ENCODE results near the gene PLAGL2. TPM values are rescaled to one million over a fixed set of nuclear protein-coding genes. Genes with fewer than 3 reads are reported as not detected.

PLAGL2 gene
- total and polyA plus RNA-seq, 2 experiments from 2014 or later: 13.2 to 28.2 TPM

- Histone ChIP-seq H3K4me2 (no peak overlapping the region), H3K36me3 (ENCODE audit: insufficient read depth) (peaks cover 57% of the 10 kb centered on the region), H3K27ac (ENCODE audit: low read depth) (no peak overlapping the region), H3K4me3 (no peak overlapping the region), H3K4me1 (ENCODE audit: insufficient read depth) (peaks cover 7% of the 10 kb centered on the region; the same call in 1 of the 2 replicates), H3K27me3 (ENCODE audit: insufficient read depth) (no peaks in the 10 kb centered on the region), H3F3A (replicated peaks; ENCODE audit: low read depth) (peaks cover 19% of the 10 kb centered on the region; the same call in 1 of the 2 replicates), H2AFZ (no peak overlapping the region), H3K9me2 (ENCODE audit: insufficient read depth) (no peaks in the 10 kb centered on the region), H3K79me2 (replicated peaks; ENCODE audit: insufficient read depth) (no peaks in the 10 kb centered on the region), H4K20me1 (replicated peaks; ENCODE audit: insufficient read depth) (peaks cover 8% of the 10 kb centered on the region)
- Mint-ChIP-seq H3K4me3 (no peak overlapping the region), H3K36me3 (ENCODE audit: low read depth) (peaks cover 66% of the 10 kb centered on the region), H3K4me1 (peaks cover 7% of the 10 kb centered on the region; the same call in 2 of the 3 replicates), H3K27ac (no peak overlapping the region), H3K27me3 (ENCODE audit: insufficient read depth, low read depth, poor library complexity) (peaks cover 16% of the 10 kb centered on the region), H3K9me3 (no peaks in the 10 kb centered on the region)
- ATAC-seq: no peak
- no peak for TF ChIP-seq EZH2phosphoT487 (IDR thresholded peaks at IDR 0.05; ENCODE audit: unreplicated experiment)
- no peak for TF ChIP-seq ZNF331 (CRISPR knock-in tag; IDR thresholded peaks at IDR 0.05; ENCODE audit: low read depth)
- no peak for TF ChIP-seq CTCF (conservative IDR thresholded peaks at IDR 0.05; ENCODE audit: low read depth in 2 of 2)
- TF ChIP-seq NANOG (IDR thresholded peaks at IDR 0.05; ENCODE audit: borderline replicate concordance): no peak
- TF ChIP-seq STAT1 (IDR thresholded peaks at IDR 0.05; ENCODE audit: unreplicated experiment): no peak
- TF ChIP-seq POLR2AphosphoS5 (IDR thresholded peaks at IDR 0.05; ENCODE audit: low read depth): no peak
- no peak for DNase-seq (ENCODE audit: low spot score)
Measured at GRCh38 chr20:32157611-32158010, 49.9 kb downstream of the PLAGL2 start.

- H3K27me3 Mint-ChIP-seq (ENCODE audit: insufficient read depth, low read depth, poor library complexity): peaks cover 20% of the 10 kb centered on the region
- DNase-seq (ENCODE audit: low spot score) (peak; percentile 88), ATAC-seq (peak; percentile 95)
- no peaks in the 10 kb centered on the region for H3K9me3 Mint-ChIP-seq
- Histone ChIP-seq H3K4me1 (ENCODE audit: insufficient read depth) (peaks cover 7% of the 10 kb centered on the region; the same call in 1 of the 2 replicates), H4K20me1 (replicated peaks; ENCODE audit: insufficient read depth) (peaks cover 9% of the 10 kb centered on the region), H3K27me3 (ENCODE audit: insufficient read depth) (no peaks in the 10 kb centered on the region), H3K4me3 (no peak overlapping the region), H2AFZ (no peak overlapping the region), H3F3A (replicated peaks; ENCODE audit: low read depth) (peaks cover 15% of the 10 kb centered on the region; the same call in 1 of the 2 replicates), H3K9me2 (ENCODE audit: insufficient read depth) (no peaks in the 10 kb centered on the region), H3K79me2 (replicated peaks; ENCODE audit: insufficient read depth) (no peaks in the 10 kb centered on the region), H3K36me3 (ENCODE audit: insufficient read depth) (peaks cover 51% of the 10 kb centered on the region), H3K4me2 (no peak overlapping the region), H3K27ac (ENCODE audit: low read depth) (peak overlapping the region; percentile 83)
- H3K4me1 Mint-ChIP-seq: peaks cover 7% of the 10 kb centered on the region; the same call in 2 of the 3 replicates
- H3K36me3 Mint-ChIP-seq (ENCODE audit: low read depth): peaks cover 63% of the 10 kb centered on the region
- no peak overlapping the region for H3K4me3 Mint-ChIP-seq
- TF ChIP-seq JUNB (IDR thresholded peaks at IDR 0.05; ENCODE audit: unreplicated experiment) (no peak), CTCF (conservative IDR thresholded peaks at IDR 0.05; ENCODE audit: low read depth in 2 of 2) (peak; percentile 73 to 89)
- peak overlapping the region; percentile 81; the same call in 1 of the 2 replicates for H3K27ac Mint-ChIP-seq
Measured at GRCh38 chr20:32155017-32155981, 52.2 kb downstream of the PLAGL2 start.

Measured in GM23338 (cell line).